Stimulated activated naive CD8-positive, alpha-beta T cell treated with anti-CD3 and anti-CD28 coated beads, Interleukin-15, amount 100 ng/mL, for 72 hours (primary cell): ENCODE measurements around the gene PAFAH2.

Source experiments
- ATAC-seq: fragments of 150-1000 bp; cut with Tn5 transposase; 2 replicates; pipeline ENCODE4 v1.10.0; 2021; ENCODE audit warnings: mild to moderate bottlenecking, moderate library complexity
- DNase-seq, 2 donors: peaks; one replicate each; pipeline ENCODE4 v3.0.0; 2021 to 2022
- H3K27ac Mint-ChIP-seq, 2 donors: one replicate each; pipeline ENCODE4 v1.8.0; 2022; ENCODE audit warnings: mild to moderate bottlenecking in 2 of 2, mixed read lengths in 2 of 2, moderate library complexity in 2 of 2
- H3K27me3 Mint-ChIP-seq: one replicate; pipeline ENCODE4 v1.8.0; 2022; ENCODE audit warnings: mixed read lengths
- H3K4me1 Mint-ChIP-seq: one replicate; pipeline ENCODE4 v1.8.0; 2022; ENCODE audit warnings: mild to moderate bottlenecking, mixed read lengths
- H3K4me3 Mint-ChIP-seq, 2 donors: one replicate each; pipeline ENCODE4 v1.8.0; 2022; ENCODE audit warnings: mild to moderate bottlenecking in 2 of 2, mixed read lengths in 2 of 2, moderate library complexity in 1 of 2
- H3K9me3 Mint-ChIP-seq, 2 donors: one replicate each; pipeline ENCODE4 v1.8.0; 2022; ENCODE audit warnings: mixed read lengths in 2 of 2

PAFAH2 gene

DNA sequence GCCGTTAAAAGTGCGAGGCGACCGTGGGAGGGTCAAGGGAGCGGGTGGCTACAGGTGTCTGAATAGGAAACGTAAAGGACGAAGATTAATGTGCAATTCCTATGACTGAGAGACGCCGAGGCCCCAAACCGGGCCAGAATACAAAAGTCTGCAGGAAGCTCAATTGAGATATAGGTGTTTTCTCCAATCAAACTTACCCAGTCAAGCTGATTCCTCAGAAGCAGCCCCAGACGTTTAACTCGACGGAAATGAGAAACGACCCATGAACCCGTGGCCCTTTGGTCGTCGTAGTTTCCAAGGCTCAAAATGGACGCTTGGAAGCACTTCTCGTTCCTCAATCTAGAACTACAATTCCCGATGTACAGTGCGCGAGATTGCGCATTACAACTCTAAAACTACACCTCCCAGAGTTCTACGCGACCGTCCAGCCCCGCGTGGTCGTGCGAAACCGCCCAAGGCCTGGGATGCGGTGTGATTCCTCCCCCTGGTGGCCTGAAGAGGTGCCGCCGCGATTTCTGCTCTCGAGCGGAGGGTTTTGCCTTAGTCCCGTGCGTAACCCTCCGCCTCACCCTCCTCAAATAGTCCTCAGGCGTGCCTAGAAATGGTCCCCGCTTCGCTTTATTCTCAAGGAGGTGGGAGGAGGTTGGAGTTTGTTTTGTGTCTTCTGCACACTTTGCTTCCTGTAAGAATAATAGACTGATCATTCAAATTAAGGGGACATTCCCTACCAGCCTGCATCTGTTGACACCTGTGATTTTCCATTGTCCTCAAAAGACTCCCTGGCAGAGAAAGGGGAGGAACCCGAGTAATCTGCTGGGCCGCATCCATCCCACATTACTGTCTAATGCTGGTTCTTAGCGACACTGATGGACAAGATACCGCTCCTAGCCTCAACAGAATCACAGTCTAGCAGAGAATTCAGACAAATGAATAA is at the start of gene PAFAH2:
PAFAH2 (minus strand) TSS at position 236 of the 934 bp plus-strand sequence. CDS start 7,247 bp downstream, outside the sequence.
- Mint-ChIP-seq H3K27me3 (no peaks in the 10 kb centered on the region), H3K4me3 (peak within 1 kb of the TSS; percentile 99 to 100), H3K4me1 (peaks cover 27% of the 10 kb centered on the region), H3K9me3 (no peaks in the 10 kb centered on the region), H3K27ac (peak within 1 kb of the TSS; percentile 92 to 100)
- ATAC-seq (peak; percentile 98), DNase-seq (peak; percentile 96 to 98)

DNA sequence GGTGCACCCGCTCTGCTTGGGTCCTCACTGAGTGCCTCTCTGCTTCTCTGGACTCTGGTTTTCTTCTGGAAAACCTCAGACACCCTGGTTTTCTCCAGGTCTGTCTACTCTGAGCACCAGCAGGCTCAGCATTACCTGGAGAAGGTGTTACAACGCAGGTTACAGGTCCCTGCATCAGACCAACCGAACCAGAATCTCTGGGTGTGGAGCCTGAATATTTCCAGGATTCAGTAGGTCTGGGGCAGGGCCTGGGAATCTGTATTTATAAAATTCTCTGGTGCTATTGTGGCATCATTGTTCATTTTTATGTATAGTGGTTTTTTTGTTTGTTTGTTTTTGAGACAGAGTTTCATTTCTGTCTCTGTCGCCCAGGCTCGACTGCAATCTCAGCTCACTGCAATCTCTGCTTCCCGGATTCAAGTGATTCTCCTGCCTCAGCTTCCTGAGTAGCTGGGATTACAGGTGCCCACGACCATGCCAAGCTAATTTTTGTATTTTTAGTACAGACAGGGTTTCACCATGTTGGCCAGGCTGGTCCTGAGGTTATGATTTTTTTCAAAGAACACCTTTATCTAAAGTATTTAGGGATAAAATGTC is 49.5 kb upstream of the PAFAH2 start:
- H3K27me3 Mint-ChIP-seq = peaks cover 98% of the 10 kb centered on the region

DNA sequence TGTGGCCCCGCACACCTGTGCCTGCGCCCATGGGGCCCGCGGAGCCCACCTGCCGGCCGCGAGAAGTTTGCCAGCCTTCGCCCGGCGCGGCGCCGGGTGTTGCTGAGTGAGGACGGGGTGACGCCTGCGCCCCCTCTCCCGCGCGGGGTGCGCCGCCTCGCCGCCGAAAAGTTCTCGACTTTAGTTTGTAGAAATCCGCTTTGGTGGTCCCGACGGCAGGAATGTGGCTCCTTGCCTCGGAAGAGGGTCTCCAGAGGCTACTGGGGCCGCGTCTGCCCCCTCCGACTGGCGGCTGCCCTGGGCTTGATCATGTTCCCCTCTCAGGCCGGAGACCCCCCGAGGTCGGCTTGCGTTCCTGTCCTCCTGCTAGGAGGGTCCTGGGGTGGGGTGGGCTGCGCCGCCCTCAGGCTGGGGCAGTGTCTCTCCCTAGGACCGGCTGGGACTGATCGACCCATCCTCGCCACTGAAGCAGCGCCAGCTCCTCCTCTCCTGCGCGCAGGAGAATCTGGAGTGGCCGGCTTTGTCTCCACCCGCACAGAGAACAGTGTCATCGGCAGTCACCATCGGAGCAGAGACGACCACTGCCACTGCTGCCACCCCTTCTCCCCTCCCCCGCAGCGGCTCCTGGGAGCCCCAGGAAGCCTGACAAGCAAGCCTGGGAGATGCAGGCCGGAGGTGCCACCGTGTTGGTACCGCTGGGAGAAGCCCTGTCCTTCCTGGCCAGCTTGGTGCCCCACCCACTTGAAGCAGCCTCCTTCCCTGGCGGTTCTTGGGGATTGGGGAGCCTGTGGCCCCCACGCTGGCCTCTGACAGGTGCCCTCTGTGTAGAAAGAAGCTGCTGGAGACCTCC is 48.6 kb upstream of the PAFAH2 start:
- Mint-ChIP-seq H3K27me3 (peaks cover 94% of the 10 kb centered on the region), H3K9me3 (no peaks in the 10 kb centered on the region)

More for the DNA sequence above, 49.5 kb upstream of the PAFAH2 start:
- ATAC-seq = no peak
- no peak for DNase-seq
- peaks cover 15% of the 10 kb centered on the region for H3K4me1 Mint-ChIP-seq
- H3K27ac Mint-ChIP-seq = no peak overlapping the region
- H3K4me3 Mint-ChIP-seq = no peak overlapping the region
- no peaks in the 10 kb centered on the region for H3K9me3 Mint-ChIP-seq

DNA sequence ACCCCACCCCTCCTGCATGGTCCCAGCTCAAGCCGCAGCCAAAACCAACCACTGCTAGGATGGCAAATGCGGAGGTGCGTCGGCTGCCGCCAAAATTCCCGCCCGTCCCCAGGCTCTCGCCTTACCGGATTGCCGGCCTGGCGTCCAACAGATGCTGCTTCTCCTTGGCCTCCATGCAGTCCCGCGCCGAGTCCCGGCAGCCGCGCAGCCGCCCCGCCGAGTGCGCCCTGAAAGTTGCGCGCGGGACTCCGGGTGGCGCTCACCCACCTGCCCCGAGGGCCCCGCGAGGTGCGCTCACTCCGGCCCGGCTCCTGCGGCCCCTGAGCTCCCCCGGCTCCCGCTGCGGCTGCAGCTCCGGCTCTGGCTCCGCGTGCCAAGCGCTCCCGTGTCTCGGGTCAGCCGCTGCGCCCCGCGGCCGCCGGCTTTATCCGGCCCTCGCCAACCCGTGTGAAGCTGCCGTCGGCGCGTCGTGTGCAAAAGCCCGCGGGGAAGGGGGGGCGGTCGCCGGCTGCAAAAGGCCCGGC is 47.9 kb upstream of the PAFAH2 start, which contains the start of gene SLC30A2:
SLC30A2 (minus strand) TSS at position 397 of the 524 bp plus-strand sequence; CDS start at position 175, 222 bp downstream.
- H3K27ac Mint-ChIP-seq = no peak within 1 kb of the TSS
- no peaks in the 10 kb centered on the region for H3K9me3 Mint-ChIP-seq
- peaks cover 15% of the 10 kb centered on the region for H3K4me1 Mint-ChIP-seq
- H3K4me3 Mint-ChIP-seq = peak within 1 kb of the TSS; percentile 44 to 53
- ATAC-seq = no peak
- peaks cover 96% of the 10 kb centered on the region for H3K27me3 Mint-ChIP-seq
- no peak for DNase-seq

More for the DNA sequence above, 48.6 kb upstream of the PAFAH2 start:
- H3K4me1 Mint-ChIP-seq = peaks cover 15% of the 10 kb centered on the region
- H3K27ac Mint-ChIP-seq = no peak overlapping the region
- ATAC-seq = no peak
- H3K4me3 Mint-ChIP-seq = peak overlapping the region; percentile 44 to 53
- DNase-seq = no peak

DNA sequence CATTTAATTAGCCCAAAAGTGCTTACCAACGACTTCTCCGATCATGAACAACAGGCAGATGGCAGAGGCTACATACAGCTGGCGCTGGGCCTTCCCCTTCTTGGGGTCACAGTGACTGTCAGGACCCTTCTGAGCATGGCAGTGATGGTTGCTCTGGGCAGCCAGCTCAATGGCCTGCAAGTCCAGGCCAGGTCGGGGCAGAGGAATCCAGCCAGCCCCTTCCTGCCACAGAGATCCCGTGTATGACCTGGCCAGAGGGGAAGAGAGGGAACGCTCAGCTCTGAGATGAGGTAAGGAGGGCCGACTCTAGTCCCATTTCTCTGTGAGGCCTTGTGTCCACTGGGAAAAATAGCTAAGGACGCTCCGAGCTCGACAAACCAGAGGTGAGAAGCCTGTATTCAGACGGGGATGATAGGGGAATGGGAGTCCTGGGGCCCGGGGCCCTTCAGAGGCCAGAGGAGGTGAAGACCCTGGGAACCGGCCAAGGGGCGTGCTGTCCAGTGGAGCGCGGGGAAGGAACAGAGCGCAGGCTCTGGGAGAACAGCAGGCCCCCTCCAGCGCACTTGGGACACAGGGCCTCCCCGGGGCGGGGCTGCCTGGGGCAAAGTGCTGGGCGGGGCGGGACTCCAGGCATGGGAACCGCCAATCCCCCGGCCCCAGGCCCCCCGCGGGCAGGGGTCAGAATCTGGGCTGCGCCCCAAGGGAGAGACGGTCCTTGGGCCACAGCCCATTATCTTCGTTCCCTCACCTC is 47.3 kb upstream of the PAFAH2 start:
- Mint-ChIP-seq H3K9me3 (no peaks in the 10 kb centered on the region), H3K4me3 (peak overlapping the region in 1 of 2 donors; percentile 41), H3K4me1 (peaks cover 15% of the 10 kb centered on the region), H3K27ac (no peak overlapping the region), H3K27me3 (peaks cover 89% of the 10 kb centered on the region)
- ATAC-seq (no peak), DNase-seq (no peak)

DNA sequence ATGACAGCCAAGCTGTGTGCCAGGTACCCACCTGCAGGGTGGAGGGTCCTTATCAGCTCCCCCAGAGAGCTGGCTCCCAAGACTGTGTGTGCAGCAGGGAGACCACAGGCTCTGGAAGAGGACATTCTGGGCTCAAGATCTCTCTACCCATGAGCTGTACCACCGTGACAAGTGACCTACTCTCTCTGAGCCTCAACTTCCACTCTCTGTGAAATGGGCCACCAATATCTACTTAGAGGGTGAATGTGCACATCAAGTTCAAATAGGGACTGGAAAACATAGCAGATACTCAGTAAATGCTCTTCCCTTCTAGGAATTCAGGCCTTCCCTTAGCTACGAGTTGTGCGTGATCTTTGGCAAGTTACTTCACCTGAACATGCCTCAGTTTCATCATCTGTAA is 46.6 kb upstream of the PAFAH2 start:
- DNase-seq (no peak), ATAC-seq (no peak)
- Mint-ChIP-seq H3K27me3 (peaks cover 82% of the 10 kb centered on the region), H3K9me3 (no peaks in the 10 kb centered on the region), H3K4me1 (peaks cover 15% of the 10 kb centered on the region), H3K27ac (no peak overlapping the region), H3K4me3 (no peak overlapping the region)

DNA sequence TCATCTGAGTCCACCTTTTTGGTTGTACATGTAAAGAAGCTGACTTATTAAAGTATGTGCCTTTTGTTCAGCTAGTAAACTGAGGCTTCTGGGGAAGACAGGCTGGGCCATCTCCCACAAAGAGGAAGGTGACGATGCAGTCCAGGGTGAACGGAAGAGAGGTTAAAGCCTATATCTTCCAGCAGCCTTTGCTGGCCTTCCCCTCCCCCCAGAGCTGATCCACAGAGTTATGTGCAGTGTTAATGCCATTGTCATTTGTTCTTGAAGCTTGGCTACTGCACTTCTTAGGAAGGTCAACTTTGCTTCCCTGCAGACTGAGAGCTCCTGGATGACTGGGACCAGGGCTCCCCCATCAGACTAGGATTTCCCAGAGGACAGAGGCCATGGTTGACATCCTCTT is 45.9 kb upstream of the PAFAH2 start:
- Mint-ChIP-seq H3K4me1 (peaks cover 15% of the 10 kb centered on the region), H3K4me3 (no peak overlapping the region), H3K27me3 (peaks cover 82% of the 10 kb centered on the region), H3K9me3 (no peaks in the 10 kb centered on the region), H3K27ac (no peak overlapping the region)
- DNase-seq = no peak
- ATAC-seq = no peak

DNA sequence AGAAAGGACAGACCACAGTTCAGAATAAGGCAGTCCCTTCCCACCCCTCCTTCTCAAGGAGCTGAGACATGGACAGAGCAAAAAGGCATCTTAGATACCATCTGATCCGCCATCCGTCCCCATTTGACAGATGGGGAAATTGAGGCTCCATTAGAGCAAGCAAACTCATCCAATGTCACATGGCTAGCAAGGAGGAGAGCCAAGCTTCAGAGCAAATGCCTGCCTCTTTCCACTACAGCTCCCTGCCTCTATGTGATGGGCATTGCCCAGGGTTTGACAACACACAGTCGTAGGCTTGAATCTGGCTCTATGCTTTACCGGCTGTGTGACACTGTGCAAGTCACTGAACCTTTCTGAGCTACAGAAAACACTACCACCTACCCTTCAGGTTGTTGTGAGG is 44.1 kb upstream of the PAFAH2 start:
- H3K9me3 Mint-ChIP-seq = no peaks in the 10 kb centered on the region
- H3K27me3 Mint-ChIP-seq = peaks cover 69% of the 10 kb centered on the region
- no peak for DNase-seq
- H3K27ac Mint-ChIP-seq = no peak overlapping the region
- no peak overlapping the region for H3K4me3 Mint-ChIP-seq
- ATAC-seq = no peak
- H3K4me1 Mint-ChIP-seq = peaks cover 15% of the 10 kb centered on the region

DNA sequence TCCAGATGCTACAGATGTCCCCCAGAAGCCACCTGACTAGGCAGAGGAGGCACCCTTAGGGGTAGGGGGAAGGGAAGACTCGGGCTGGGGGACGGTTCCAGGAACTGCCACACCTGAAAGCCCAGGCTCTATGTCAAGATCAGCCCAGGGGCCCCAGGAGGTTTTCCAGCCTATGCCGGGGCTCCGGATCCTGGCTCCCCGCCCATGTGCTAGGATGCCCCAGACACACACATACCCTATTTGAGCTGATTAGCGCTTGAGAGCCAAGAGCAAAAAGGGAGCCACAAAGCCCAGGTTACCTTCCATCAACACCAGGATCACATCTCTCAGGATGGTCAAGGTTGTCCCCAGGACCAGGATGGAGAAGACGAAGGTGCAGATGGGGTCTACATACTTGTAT is 43.5 kb upstream of the PAFAH2 start:
- ATAC-seq = no peak
- H3K27ac Mint-ChIP-seq = no peak overlapping the region

DNA sequence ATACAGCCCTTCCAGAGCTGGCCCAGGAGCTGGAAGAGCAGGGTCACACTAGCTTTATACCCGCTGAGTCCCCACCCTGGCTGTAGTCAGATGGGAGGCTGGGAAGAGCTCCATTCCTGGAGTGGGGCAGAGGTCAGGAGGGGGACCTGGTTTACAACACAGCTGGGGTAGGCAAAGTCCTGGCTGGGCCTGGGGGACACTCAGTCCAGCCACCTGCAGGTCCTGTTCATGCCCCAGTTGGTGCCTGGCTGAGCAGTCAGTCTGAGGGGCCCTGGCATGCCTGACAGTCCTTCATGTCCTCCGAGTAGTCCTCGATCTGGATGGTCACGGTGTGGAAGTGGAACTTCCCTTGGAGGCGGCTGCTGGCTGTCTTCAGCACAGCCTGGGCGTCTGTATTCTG is 41.0 kb upstream of the PAFAH2 start:
- Mint-ChIP-seq H3K27me3 (peaks cover 47% of the 10 kb centered on the region), H3K4me3 (no peak overlapping the region), H3K9me3 (no peaks in the 10 kb centered on the region), H3K27ac (no peak overlapping the region), H3K4me1 (peaks cover 24% of the 10 kb centered on the region)
- ATAC-seq (no peak), DNase-seq (no peak)

More for the DNA sequence above, 43.5 kb upstream of the PAFAH2 start:
- peaks cover 14% of the 10 kb centered on the region for H3K4me1 Mint-ChIP-seq
- H3K4me3 Mint-ChIP-seq = no peak overlapping the region
- H3K9me3 Mint-ChIP-seq = no peaks in the 10 kb centered on the region
- H3K27me3 Mint-ChIP-seq = peaks cover 63% of the 10 kb centered on the region
- DNase-seq = no peak

DNA sequence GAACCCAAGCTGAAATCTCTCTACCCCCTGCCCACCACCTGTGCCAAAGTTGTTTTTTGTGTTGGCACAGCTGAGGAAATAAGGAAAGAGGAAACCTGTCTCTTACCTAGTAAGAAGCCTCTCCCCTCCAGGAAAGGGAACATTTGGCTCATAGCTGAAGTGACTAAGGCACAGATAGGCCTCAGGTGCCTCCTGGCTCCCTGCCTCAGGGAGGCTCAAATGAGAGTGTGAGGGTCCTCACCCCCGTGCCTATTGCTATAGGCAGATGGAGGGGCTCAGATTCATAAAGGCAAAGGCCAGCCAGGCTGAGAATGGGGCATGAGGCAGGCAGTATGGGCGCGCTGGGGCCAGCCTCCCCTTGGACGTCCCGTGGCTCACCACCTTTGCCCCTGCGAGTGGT is 40.6 kb upstream of the PAFAH2 start:
- H3K27me3 Mint-ChIP-seq = peaks cover 46% of the 10 kb centered on the region
- no peak for DNase-seq
- no peaks in the 10 kb centered on the region for H3K9me3 Mint-ChIP-seq
- H3K4me3 Mint-ChIP-seq = no peak overlapping the region
- peaks cover 24% of the 10 kb centered on the region for H3K4me1 Mint-ChIP-seq
- no peak for ATAC-seq
- H3K27ac Mint-ChIP-seq = no peak overlapping the region

DNA sequence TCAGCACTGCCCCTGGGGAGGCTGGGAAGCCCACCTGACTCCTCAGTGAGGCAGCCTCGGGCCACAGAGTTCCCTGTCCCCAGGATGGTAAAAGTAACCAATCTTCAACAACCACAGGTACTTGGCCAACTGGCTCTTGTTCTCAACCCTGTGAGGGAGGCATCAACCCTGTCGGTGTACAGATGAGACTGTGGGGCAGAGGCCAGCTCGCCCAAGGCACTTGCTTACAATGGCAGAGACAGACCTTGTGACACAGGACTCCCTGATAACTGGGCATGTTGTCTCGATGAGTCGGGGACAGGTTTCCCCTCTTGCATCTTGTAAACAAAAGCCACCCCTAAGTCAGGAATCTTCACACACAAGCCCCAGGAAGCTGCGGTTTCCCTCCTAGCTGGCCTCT is 40.0 kb upstream of the PAFAH2 start:
- Mint-ChIP-seq H3K4me1 (peaks cover 24% of the 10 kb centered on the region), H3K9me3 (no peaks in the 10 kb centered on the region), H3K4me3 (no peak overlapping the region), H3K27me3 (peaks cover 41% of the 10 kb centered on the region), H3K27ac (no peak overlapping the region)
- ATAC-seq (no peak), DNase-seq (no peak)

DNA sequence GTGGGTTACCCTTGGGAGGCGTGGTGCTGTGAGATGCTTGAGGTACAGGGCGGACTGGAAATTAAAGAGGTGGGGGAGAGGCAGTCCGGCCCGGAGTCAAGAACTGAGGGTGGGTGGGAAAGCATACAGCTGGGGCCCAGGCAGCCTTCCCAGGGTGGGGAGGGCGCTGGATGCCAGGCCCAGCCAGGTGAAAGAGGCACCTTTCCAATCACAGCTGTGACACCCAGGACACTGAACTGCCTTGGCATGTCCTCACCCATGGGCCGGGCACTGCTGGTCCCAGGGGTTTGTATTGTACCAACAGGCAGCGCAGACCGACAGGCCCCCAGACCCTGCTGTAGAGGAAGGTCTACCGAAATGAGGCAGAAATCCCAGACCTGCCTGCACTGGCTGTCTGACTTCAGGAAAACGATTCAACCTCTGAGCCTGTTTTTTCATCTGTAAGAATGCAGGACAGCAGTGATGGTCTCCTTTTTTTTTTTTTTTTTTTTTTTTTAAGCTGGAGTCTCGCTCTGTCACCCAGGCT is 39.0 kb upstream of the PAFAH2 start:
- Mint-ChIP-seq H3K4me1 (peaks cover 24% of the 10 kb centered on the region), H3K4me3 (no peak overlapping the region), H3K27me3 (peaks cover 32% of the 10 kb centered on the region), H3K9me3 (no peaks in the 10 kb centered on the region), H3K27ac (no peak overlapping the region)
- no peak for ATAC-seq
- DNase-seq = no peak

DNA sequence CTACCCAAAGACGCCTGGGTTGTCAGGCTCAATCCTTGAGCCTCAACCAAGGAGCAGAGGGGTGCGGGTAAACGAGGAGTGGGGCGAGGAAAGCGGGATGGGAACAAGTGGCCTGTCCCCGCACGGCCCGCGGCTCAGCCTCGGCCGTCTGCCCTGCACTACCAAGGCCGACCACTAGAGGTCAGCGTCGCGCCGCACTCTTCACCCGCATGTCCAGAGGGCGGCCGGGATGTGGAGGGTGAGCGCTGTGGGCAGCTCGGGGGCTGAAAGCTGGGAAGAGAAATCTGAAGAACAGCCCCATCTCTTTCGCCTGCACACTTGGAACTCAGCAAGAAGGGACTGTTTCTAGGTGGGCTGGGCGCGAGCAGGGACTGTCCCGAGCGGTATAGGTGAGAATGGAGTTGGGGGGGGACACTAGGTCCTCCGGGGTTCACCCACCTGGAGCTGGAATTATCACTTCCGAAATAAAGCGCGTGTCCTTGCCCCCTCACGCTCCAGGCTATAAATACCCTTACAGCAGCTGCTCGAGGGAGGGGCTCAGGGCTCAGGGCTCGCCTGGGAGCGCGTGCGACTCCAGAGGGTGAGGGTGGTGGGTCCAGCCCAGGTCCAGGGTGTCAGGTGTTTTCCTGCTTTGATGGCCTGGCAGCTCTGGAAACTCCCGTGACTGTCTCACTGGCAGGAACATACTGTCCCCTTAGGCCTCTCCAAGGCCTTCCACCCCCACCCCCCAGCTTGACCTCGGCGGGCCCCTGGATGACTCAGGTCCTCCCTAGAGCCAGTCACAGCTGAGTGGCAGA is 38.3 kb upstream of the PAFAH2 start:
- peaks cover 24% of the 10 kb centered on the region for H3K4me1 Mint-ChIP-seq
- DNase-seq (peak; percentile 78 to 87), ATAC-seq (peak; percentile 78)
- no peaks in the 10 kb centered on the region for H3K9me3 Mint-ChIP-seq
- H3K4me3 Mint-ChIP-seq = peak overlapping the region; percentile 93 to 98
- peak overlapping the region; percentile 71 to 89 for H3K27ac Mint-ChIP-seq
- H3K27me3 Mint-ChIP-seq = peaks cover 27% of the 10 kb centered on the region
